HepG2 (cell line): ENCODE measurements around the gene PSMB11. TPM values are rescaled to one million over a fixed set of nuclear protein-coding genes. Genes with fewer than 3 reads are reported as not detected.

Experiments
- ATF1 ChIP-seq: IDR thresholded peaks from 2 replicates; pipeline ENCODE4 v1.6.1; 2016; ENCODE audit warnings: mild to moderate bottlenecking, control low read depth
- CBX5 ChIP-seq: sonication (generic); formaldehyde crosslinking; IDR thresholded peaks from 2 replicates; pipeline ENCODE4 v1.4.0; 2020; ENCODE audit warnings: missing genetic modification reagents, borderline replicate concordance
- FOXK2 ChIP-seq: fragments of 450-650 bp; IDR thresholded peaks from 2 replicates; pipeline ENCODE4 v1.6.1; 2016
- HMGA1 ChIP-seq: sonication (generic); formaldehyde crosslinking; conservative IDR thresholded peaks from 2 replicates; pipeline ENCODE4 v1.4.0; 2020; ENCODE audit warnings: missing genetic modification reagents
- IRF9 ChIP-seq: sonication (generic); formaldehyde crosslinking; IDR thresholded peaks from 2 replicates; pipeline ENCODE4 v1.8.0; 2022; ENCODE audit warnings: missing genetic modification reagents, mild to moderate bottlenecking, borderline replicate concordance
- LBX2 ChIP-seq: sonication (generic); formaldehyde crosslinking; IDR thresholded peaks from 2 replicates; pipeline ENCODE4 v1.5.0; 2020; ENCODE audit warnings: missing genetic modification reagents, mild to moderate bottlenecking, borderline replicate concordance
- MED8 ChIP-seq: sonication (generic); formaldehyde crosslinking; IDR thresholded peaks from 2 replicates; pipeline ENCODE4 v1.8.1; 2023; ENCODE audit warnings: mild to moderate bottlenecking, missing genetic modification reagents; ENCODE audit not compliant: insufficient replicate concordance
- MTF1 ChIP-seq: sonication (generic); formaldehyde crosslinking; IDR thresholded peaks from 2 replicates; pipeline ENCODE4 v1.5.0; 2020; ENCODE audit warnings: missing genetic modification reagents
- NPAS2 ChIP-seq: sonication (generic); formaldehyde crosslinking; IDR thresholded peaks from 2 replicates; pipeline ENCODE4 v1.8.0; 2022; ENCODE audit warnings: mild to moderate bottlenecking, missing genetic modification reagents, borderline replicate concordance
- SETDB1 ChIP-seq: sonication (generic); formaldehyde crosslinking; IDR thresholded peaks from 2 replicates; pipeline ENCODE4 v1.5.1; 2020; ENCODE audit warnings: missing genetic modification reagents, mild to moderate bottlenecking, borderline replicate concordance
- TRIM22 ChIP-seq: fragments of 450-650 bp; IDR thresholded peaks from 2 replicates; pipeline ENCODE4 v1.6.1; 2017
- ZMAT3 ChIP-seq: sonication (generic); formaldehyde crosslinking; conservative IDR thresholded peaks from 2 replicates; pipeline ENCODE4 v1.7.0; 2021; ENCODE audit warnings: missing genetic modification reagents
- ZNF24 ChIP-seq: fragments of 450-650 bp; IDR thresholded peaks from 2 replicates; pipeline ENCODE4 v1.6.1; 2017; ENCODE audit warnings: antibody characterized with exemption, mild to moderate bottlenecking
- ZNF547 ChIP-seq: sonication (generic); formaldehyde crosslinking; IDR thresholded peaks from 2 replicates; pipeline ENCODE4 v1.5.1; 2020; ENCODE audit warnings: mild to moderate bottlenecking, missing genetic modification reagents
- ZNF557 ChIP-seq: sonication (generic); formaldehyde crosslinking; IDR thresholded peaks from 2 replicates; pipeline ENCODE4 v1.4.0; 2020; ENCODE audit warnings: missing genetic modification reagents
- ZNF572 ChIP-seq: sonication (generic); formaldehyde crosslinking; IDR thresholded peaks from 2 replicates; pipeline ENCODE4 v1.5.1; 2020; ENCODE audit warnings: mild to moderate bottlenecking, missing genetic modification reagents
- ZNF678 ChIP-seq: sonication (generic); formaldehyde crosslinking; IDR thresholded peaks from 2 replicates; pipeline ENCODE4 v1.4.0; 2020; ENCODE audit warnings: mild to moderate bottlenecking, missing genetic modification reagents
- ZNF687 ChIP-seq: sonication (generic); formaldehyde crosslinking; IDR thresholded peaks from 2 replicates; pipeline ENCODE4 v1.5.1; 2020; ENCODE audit warnings: mild to moderate bottlenecking, missing genetic modification reagents, moderate library complexity
- ZNF75D ChIP-seq: sonication (generic); formaldehyde crosslinking; IDR thresholded peaks from 2 replicates; pipeline ENCODE4 v1.8.1; 2023; ENCODE audit warnings: missing genetic modification reagents, mild to moderate bottlenecking, borderline replicate concordance
- polyA plus RNA-seq, 8 experiments: library from polyadenylated mRNA; depleted of rRNA in 3 of 8; stranded (reverse) in 7 of 8; unstranded in 1 of 8; fragments of >200 nt; fragmentation: Illumina TruSeq in 4 of 8; extraction: Trizol in 4 of 8; gene quantifications; 2 replicates each; pipeline versions ENCODE4 v1.2.1 to v1.2.3, GENCODE V29; 2011 to 2016; ENCODE audit warnings: low read depth in 4 of 8, missing spikeins in 1 of 8, mixed read lengths in 1 of 8; ENCODE audit not compliant: insufficient read depth in 1 of 8
- total RNA-seq, 5 experiments: library from RNA; depleted of rRNA; stranded (reverse); fragments of >200 nt; fragmentation: Illumina TruSeq; extraction: Trizol; gene quantifications; 2 replicates each; pipeline ENCODE4 v1.2.3, GENCODE V29; 2016; ENCODE audit warnings: low read depth in 1 of 5
- TF ChIP-seq, protein P1 (sequence below): sonication (generic); formaldehyde crosslinking; IDR thresholded peaks from 2 replicates; pipeline ENCODE4 v1.8.1; 2023; ENCODE audit warnings: mild to moderate bottlenecking, missing genetic modification reagents
- TF ChIP-seq, protein P2 (sequence below): sonication (generic); formaldehyde crosslinking; IDR thresholded peaks from 2 replicates; pipeline ENCODE4 v1.5.0; 2020; ENCODE audit warnings: missing genetic modification reagents

Gene PSMB11
- total and polyA plus RNA-seq, 2 of the 13 experiments (the other 11 are each of a cell fraction or from before 2014, with no cell fraction given), result not detected

DNA sequence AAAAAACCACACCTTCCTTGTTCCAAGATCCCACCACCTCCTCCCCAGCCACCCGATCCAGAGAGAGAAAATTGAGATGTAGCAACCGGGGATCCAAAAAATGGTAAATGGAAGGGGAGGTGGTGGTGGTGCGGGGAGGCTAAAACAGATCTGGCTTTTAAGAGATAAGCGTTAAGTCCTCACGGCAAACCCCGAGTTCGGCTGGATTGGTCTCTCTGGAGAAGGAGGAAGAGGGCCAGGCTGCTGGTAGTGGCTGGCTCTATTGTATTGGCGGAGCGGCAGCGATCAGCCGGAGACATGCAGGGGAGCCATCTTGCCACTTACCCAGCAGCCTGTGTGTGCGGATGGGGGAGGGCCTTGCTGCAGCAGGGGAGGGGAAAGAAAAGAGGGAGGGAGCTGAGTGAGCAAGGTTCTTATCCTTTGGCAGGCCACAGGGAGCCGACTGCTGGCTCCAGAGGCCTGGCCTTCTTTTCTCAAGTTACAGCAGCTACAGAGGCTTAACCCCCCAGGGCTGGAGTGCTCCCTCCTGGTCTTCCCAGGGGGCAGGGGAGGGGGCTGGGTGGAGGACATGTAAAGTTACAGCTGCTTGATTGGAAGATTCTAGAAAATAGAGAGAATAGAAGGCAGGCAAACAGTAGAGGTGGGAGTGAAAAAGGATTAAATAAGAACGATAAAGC is 29.4 kb downstream of the PSMB11 start (continued):
- peak; percentile 96 for TF ChIP-seq ZNF687 (CRISPR knock-in tag)
- no peak for TF ChIP-seq FOXK2
- TF ChIP-seq TRIM22, result no peak
- TF ChIP-seq ZNF572 (CRISPR knock-in tag), result peak; percentile 88
- TF ChIP-seq HMGA1, result no peak
- no peak; the same call in 1 of the 2 replicates for TF ChIP-seq IRF9
- TF ChIP-seq CBX5 (CRISPR knock-in tag), result peak; percentile 96
- no peak for TF ChIP-seq SETDB1 (CRISPR knock-in tag)
- TF ChIP-seq ZNF24, result no peak
- TF ChIP-seq MTF1, result no peak
- TF ChIP-seq ZNF678, result no peak; the same call in 1 of the 2 replicates
- TF ChIP-seq MED8 (CRISPR knock-in tag), result no peak
- peak; percentile 78 for TF ChIP-seq LBX2 (CRISPR knock-in tag)
- peak; percentile 97 for TF ChIP-seq ZMAT3
- TF ChIP-seq ATF1, result no peak
- TF ChIP-seq ZNF75D (CRISPR knock-in tag), result 0 out of 2 replicates have a peak, but pooled peaks have one; percentile 78
- no peak for TF ChIP-seq NPAS2 (CRISPR knock-in tag)
- no peak for TF ChIP-seq ZNF557 (CRISPR knock-in tag)
- TF ChIP-seq, protein P1, sequence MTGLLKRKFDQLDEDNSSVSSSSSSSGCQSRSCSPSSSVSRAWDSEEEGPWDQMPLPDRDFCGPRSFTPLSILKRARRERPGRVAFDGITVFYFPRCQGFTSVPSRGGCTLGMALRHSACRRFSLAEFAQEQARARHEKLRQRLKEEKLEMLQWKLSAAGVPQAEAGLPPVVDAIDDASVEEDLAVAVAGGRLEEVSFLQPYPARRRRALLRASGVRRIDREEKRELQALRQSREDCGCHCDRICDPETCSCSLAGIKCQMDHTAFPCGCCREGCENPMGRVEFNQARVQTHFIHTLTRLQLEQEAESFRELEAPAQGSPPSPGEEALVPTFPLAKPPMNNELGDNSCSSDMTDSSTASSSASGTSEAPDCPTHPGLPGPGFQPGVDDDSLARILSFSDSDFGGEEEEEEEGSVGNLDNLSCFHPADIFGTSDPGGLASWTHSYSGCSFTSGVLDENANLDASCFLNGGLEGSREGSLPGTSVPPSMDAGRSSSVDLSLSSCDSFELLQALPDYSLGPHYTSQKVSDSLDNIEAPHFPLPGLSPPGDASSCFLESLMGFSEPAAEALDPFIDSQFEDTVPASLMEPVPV (CRISPR knock-in tag), result peak; percentile 91
- TF ChIP-seq ZNF547 (CRISPR knock-in tag), result peak; percentile 76; the same call in 1 of the 2 replicates
- TF ChIP-seq, protein P2, sequence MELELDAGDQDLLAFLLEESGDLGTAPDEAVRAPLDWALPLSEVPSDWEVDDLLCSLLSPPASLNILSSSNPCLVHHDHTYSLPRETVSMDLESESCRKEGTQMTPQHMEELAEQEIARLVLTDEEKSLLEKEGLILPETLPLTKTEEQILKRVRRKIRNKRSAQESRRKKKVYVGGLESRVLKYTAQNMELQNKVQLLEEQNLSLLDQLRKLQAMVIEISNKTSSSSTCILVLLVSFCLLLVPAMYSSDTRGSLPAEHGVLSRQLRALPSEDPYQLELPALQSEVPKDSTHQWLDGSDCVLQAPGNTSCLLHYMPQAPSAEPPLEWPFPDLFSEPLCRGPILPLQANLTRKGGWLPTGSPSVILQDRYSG (CRISPR knock-in tag), result no peak
